Heart left ventricle (tissue), 16 donors: ENCODE measurements around the gene TPD52L1. TPM values are rescaled to one million over a fixed set of nuclear protein-coding genes. Genes with fewer than 3 reads are reported as not detected.

Experiments used
- ATAC-seq, 4 donors: fragments of 200-7000 bp; cut with Tn5 transposase; one replicate each; pipeline ENCODE4 v1.9.1; 2020 to 2022; ENCODE audit warnings: moderate library complexity in 4 of 4, mild to moderate bottlenecking in 3 of 4, moderate number of reproducible peaks in 1 of 4
- DNase-seq, 5 donors: peaks; one replicate each; pipeline ENCODE4 v3.0.0-alpha.2; 2020
- H3K27ac ChIP-seq, 12 donors: fragments of 200-600 bp; sonication (generic) in 4 of 12; one replicate each; pipeline versions ENCODE4 v1.5.0 to v1.8.0; 2016 to 2022; ENCODE audit warnings: mild to moderate bottlenecking in 2 of 12
- H3K27me3 ChIP-seq, 9 donors: fragments of 200-600 bp; sonication (generic) in 2 of 9; one replicate each; pipeline versions ENCODE4 v1.5.1 to v1.8.0; 2016 to 2022; ENCODE audit warnings: mild to moderate bottlenecking in 3 of 9
- H3K36me3 ChIP-seq, 9 donors: fragments of 200-600 bp; sonication (generic) in 2 of 9; one replicate each; pipeline versions ENCODE4 v1.5.0 to v1.8.0; 2018 to 2022; ENCODE audit warnings: mild to moderate bottlenecking in 2 of 9
- H3K4me1 ChIP-seq, 12 donors: fragments of 200-600 bp; sonication (generic) in 4 of 12; one replicate each; pipeline versions ENCODE4 v1.5.0 to v1.8.0; 2016 to 2022; ENCODE audit warnings: mild to moderate bottlenecking in 3 of 12
- H3K4me3 ChIP-seq, 12 donors: fragments of 200-600 bp; sonication (generic) in 4 of 12; one replicate each; pipeline versions ENCODE4 v1.5.0 to v1.8.0; 2017 to 2022; ENCODE audit warnings: mild to moderate bottlenecking in 9 of 12, moderate library complexity in 4 of 12
- H3K9me3 ChIP-seq, 12 donors: fragments of 200-600 bp; sonication (generic) in 4 of 12; one replicate each; pipeline versions ENCODE4 v1.5.0 to v1.8.0; 2016 to 2022; ENCODE audit warnings: mild to moderate bottlenecking in 1 of 12
- POLR2A ChIP-seq, 2 donors: fragments of 450-650 bp; IDR thresholded peaks; one replicate each; pipeline ENCODE4 v1.6.1; 2017; ENCODE audit warnings: antibody characterized with exemption in 2 of 2, mild to moderate bottlenecking in 2 of 2, moderate library complexity in 2 of 2
- WGBS, 4 donors: extraction: QIAGEN DNeasy Blood & Tissue Kit in 2 of 4; methylation state at CpG; one replicate each; pipeline versions ENCODE4 v1.1.5 to v1.1.7; 2013 to 2018; 5-methylcytosine and 5-hydroxymethylcytosine counted together
- intact Hi-C, 10 donors: fragments of 100-400 bp; cut with DNase I; formaldehyde crosslinking; loops; one replicate each; pipeline versions ENCODE4 v1.11.1 to v1.14.2; 2022
- polyA plus RNA-seq, 2 donors: library from polyadenylated mRNA; stranded (reverse); fragments of 200-250 nt; gene quantifications; one replicate each; pipeline ENCODE4 v1.2.3, GENCODE V29; 2013
- total RNA-seq, 9 donors: library from RNA; depleted of rRNA in 2 of 9; stranded (reverse); fragments of >200 nt in 2 of 9; fragmentation: NEBNext Ultra II Directional in 3 of 9; extraction: Animal tissue kit (Norgen Biotek cat#: 25700) in 3 of 9; gene quantifications; one replicate each; pipeline versions ENCODE4 v1.1.0 to v1.2.4, GENCODE V29; 2016 to 2023
- TF ChIP-seq, protein P1 (sequence below), 12 donors: fragments of 200-600 bp; sonication (generic) in 4 of 12; IDR thresholded peaks; one replicate each; pipeline versions ENCODE4 v1.5.0 to v1.8.0; 2018 to 2022; ENCODE audit warnings: antibody characterized with exemption in 12 of 12, mild to moderate bottlenecking in 5 of 12
- donor health status: ischemic (EF 13 %, LVEDD 7.1; RV severe dilation, severe dysfunction).
- donor health status: healthy with polysubstance abuse.
- donor health status: DM: no; HTN: yes; CAD: no.
- donor health status: DM: no; HTN: no; CAD: no.
- donor health status: ischemic (EF 25% LVEDD 6.9; RV normal size, moderate dysfunction).
- donor health status: ischemic (EF 25% LVEDD 5.7; RV mildly dilated, moderate dysfunction).
- donor health status: healthy.
- donor health status: DM: yes; HTN: yes; CAD: no.
- donor health status: ischemic (EF 35%, LVEDD 5.7; RV mildly dilated, moderate dysfunction).
- donor health status: nonischemic (EF 11% LVEDD 7.7; RV severe dilation, severe dysfunction).
- donor health status: DM: yes; HTN: yes; CAD: no.
- donor health status: PGD.
- donor health status: ischemic (EF 29% LVEDD 5.4; RV normal size, mild dysfunction).
- donor health status: nonischemic (EF 23%, LVEDD 6.1; RV moderate dilation, normal function).

Gene TPD52L1
- total and polyA plus RNA-seq, 11 donors: 13.0 to 146 (median 69.2) TPM

- H3K27me3 ChIP-seq: no peaks in the 10 kb centered on the region
- ATAC-seq: no peak
- TF ChIP-seq, protein P1, sequence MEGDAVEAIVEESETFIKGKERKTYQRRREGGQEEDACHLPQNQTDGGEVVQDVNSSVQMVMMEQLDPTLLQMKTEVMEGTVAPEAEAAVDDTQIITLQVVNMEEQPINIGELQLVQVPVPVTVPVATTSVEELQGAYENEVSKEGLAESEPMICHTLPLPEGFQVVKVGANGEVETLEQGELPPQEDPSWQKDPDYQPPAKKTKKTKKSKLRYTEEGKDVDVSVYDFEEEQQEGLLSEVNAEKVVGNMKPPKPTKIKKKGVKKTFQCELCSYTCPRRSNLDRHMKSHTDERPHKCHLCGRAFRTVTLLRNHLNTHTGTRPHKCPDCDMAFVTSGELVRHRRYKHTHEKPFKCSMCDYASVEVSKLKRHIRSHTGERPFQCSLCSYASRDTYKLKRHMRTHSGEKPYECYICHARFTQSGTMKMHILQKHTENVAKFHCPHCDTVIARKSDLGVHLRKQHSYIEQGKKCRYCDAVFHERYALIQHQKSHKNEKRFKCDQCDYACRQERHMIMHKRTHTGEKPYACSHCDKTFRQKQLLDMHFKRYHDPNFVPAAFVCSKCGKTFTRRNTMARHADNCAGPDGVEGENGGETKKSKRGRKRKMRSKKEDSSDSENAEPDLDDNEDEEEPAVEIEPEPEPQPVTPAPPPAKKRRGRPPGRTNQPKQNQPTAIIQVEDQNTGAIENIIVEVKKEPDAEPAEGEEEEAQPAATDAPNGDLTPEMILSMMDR (IDR thresholded peaks at IDR 0.05): no peak
- TF ChIP-seq POLR2A (IDR thresholded peaks at IDR 0.05): no peak
- 92 to 96% (median 94%) methylated on average over 5 of the region's 5 CpGs for WGBS, 4 donors
- peaks cover 2 to 68% (median 42%) of the 10 kb centered on the region in 12 donors for H3K4me1 ChIP-seq
- H3K9me3 ChIP-seq: no peaks in the 10 kb centered on the region
- H3K27ac ChIP-seq: no peak overlapping the region
- no peaks in the 10 kb centered on the region for H3K36me3 ChIP-seq
- intact Hi-C loops: loop anchor here in 3 of 10 donors (2.0 to 5.0 kb wide), 3 partner anchors 38 to 105 kb away; partner anchors contain the start of gene TPD52L1 (in 1 of the 3)
- no peak overlapping the region for H3K4me3 ChIP-seq
- no peak for DNase-seq
Observed at GRCh38 chr6:125192610-125192930, 39.0 kb downstream of the TPD52L1 start.

DNA sequence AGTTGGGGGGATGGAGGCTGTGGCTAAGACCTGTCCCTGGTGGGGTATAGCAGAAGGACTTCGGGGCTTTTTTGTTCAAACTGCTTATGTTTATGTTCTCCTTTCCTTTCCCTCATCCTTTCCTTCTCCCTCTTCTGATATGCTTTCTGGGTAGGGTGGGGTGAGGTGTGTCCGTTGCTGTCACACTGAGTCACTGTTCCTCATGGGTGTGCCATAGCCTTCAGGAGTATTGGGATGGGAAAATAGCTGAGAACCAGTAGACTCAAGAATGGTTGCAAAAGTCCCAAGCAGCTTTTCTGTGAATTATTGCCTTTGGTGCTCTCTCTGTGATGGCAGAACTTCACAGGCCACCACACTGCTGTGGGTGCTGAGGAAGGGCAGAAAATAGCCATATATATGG lies 39.6 kb downstream of the TPD52L1 start:
- Histone ChIP-seq H3K27me3 (no peaks in the 10 kb centered on the region), H3K36me3 (no peaks in the 10 kb centered on the region), H3K4me3 (no peak overlapping the region), H3K9me3 (no peaks in the 10 kb centered on the region), H3K27ac (no peak overlapping the region), H3K4me1 (peaks cover 2 to 71% (median 46%) of the 10 kb centered on the region in 12 donors)
- no peak for DNase-seq
- WGBS, 4 donors: 87 to 94% (median 93%) methylated on average over 2 of the region's 2 CpGs
- TF ChIP-seq POLR2A (IDR thresholded peaks at IDR 0.05): no peak
- TF ChIP-seq, protein P1 (IDR thresholded peaks at IDR 0.05): no peak
- intact Hi-C loops: loop anchor here in 3 of 10 donors (2.0 to 5.0 kb wide), 3 partner anchors 38 to 104 kb away; partner anchors contain the start of gene TPD52L1 (in 1 of the 3)
- no peak for ATAC-seq

- no peak for ATAC-seq
- H3K9me3 ChIP-seq: no peaks in the 10 kb centered on the region
- no peaks in the 10 kb centered on the region for H3K36me3 ChIP-seq
- DNase-seq: no peak
- H3K27ac ChIP-seq: no peak overlapping the region
- no peak overlapping the region for H3K4me3 ChIP-seq
- no peaks in the 10 kb centered on the region for H3K27me3 ChIP-seq
- peaks cover 2 to 68% (median 42%) of the 10 kb centered on the region in 12 donors for H3K4me1 ChIP-seq
- TF ChIP-seq, protein P1 (IDR thresholded peaks at IDR 0.05): no peak
- no peak for TF ChIP-seq POLR2A (IDR thresholded peaks at IDR 0.05)
- intact Hi-C loops: loop anchor here in 2 of 10 donors (5.0 kb wide), 2 partner anchors 43 to 102 kb away; partner anchors contain the start of gene TPD52L1 (in 2 of the 2)
Observed at GRCh38 chr6:125194941-125195340, 41.4 kb downstream of the TPD52L1 start.

GRCh38 chr6:125195526-125195925 lies 42.0 kb downstream of the TPD52L1 start:
- intact Hi-C loops: loop anchor here in 1 of 10 donors (5.0 kb wide), 1 partner anchor 43 kb away; the partner anchor contains the start of gene TPD52L1
- Histone ChIP-seq H3K4me3 (no peak overlapping the region), H3K4me1 (peaks cover 2 to 67% (median 41%) of the 10 kb centered on the region in 12 donors), H3K27ac (peak overlapping the region in 4 of 12 donors; percentile 13 to 87 (median 78)), H3K27me3 (no peaks in the 10 kb centered on the region), H3K36me3 (no peaks in the 10 kb centered on the region), H3K9me3 (no peaks in the 10 kb centered on the region)
- TF ChIP-seq, protein P1 (IDR thresholded peaks at IDR 0.05): no peak
- TF ChIP-seq POLR2A (IDR thresholded peaks at IDR 0.05): no peak
- ATAC-seq (no peak), DNase-seq (no peak)
- WGBS, 4 donors: 88 to 99% (median 97%) methylated on average over 3 of the region's 3 CpGs
